Parathyroid adenoma (tissue), 2 donors: Measurements from ENCODE around the gene SSR4.

Experiments
- H2AFZ ChIP-seq: fragments of 300-600 bp; sonication (generic); one replicate; pipeline ENCODE4 v1.7.0; 2017; ENCODE audit warnings: antibody characterized with exemption, mild to moderate bottlenecking
- H3K27ac ChIP-seq: fragments of 300-600 bp; sonication (generic); one replicate; pipeline ENCODE4 v1.7.0; 2017
- H3K27me3 ChIP-seq: fragments of 300-600 bp; sonication (generic); one replicate; pipeline ENCODE4 v1.7.0; 2017; ENCODE audit warnings: low read length; ENCODE audit not compliant: control insufficient read depth, insufficient read depth
- H3K36me3 ChIP-seq: fragments of 300-600 bp; sonication (generic); one replicate; pipeline ENCODE4 v1.7.0; 2017; ENCODE audit warnings: low read length; ENCODE audit not compliant: control insufficient read depth, insufficient read depth
- H3K4me1 ChIP-seq: fragments of 300-600 bp; sonication (generic); one replicate; pipeline ENCODE4 v1.7.0; 2017; ENCODE audit warnings: control low read depth
- H3K4me2 ChIP-seq: fragments of 300-600 bp; sonication (generic); one replicate; pipeline ENCODE4 v1.7.0; 2017; ENCODE audit warnings: low read length
- H3K4me3 ChIP-seq: fragments of 300-600 bp; sonication (generic); one replicate; pipeline ENCODE4 v1.7.0; 2017; ENCODE audit warnings: low read depth, low read length
- H3K79me2 ChIP-seq: fragments of 300-600 bp; sonication (generic); one replicate; pipeline ENCODE4 v1.7.0; 2017; ENCODE audit warnings: control low read depth
- H3K9ac ChIP-seq: fragments of 300-600 bp; sonication (generic); one replicate; pipeline ENCODE4 v1.7.0; 2017; ENCODE audit warnings: mild to moderate bottlenecking
- H3K9me3 ChIP-seq: fragments of 300-600 bp; sonication (generic); one replicate; pipeline ENCODE4 v1.7.0; 2017; ENCODE audit warnings: low read length; ENCODE audit not compliant: control insufficient read depth
- TF ChIP-seq, protein P1 (sequence below): fragments of 300-600 bp; sonication (generic); IDR thresholded peaks from one replicate; pipeline ENCODE4 v1.7.0; 2017; ENCODE audit warnings: antibody characterized with exemption, mild to moderate bottlenecking
- donor health status: primary hyperparathyroidism.

Gene SSR4

DNA sequence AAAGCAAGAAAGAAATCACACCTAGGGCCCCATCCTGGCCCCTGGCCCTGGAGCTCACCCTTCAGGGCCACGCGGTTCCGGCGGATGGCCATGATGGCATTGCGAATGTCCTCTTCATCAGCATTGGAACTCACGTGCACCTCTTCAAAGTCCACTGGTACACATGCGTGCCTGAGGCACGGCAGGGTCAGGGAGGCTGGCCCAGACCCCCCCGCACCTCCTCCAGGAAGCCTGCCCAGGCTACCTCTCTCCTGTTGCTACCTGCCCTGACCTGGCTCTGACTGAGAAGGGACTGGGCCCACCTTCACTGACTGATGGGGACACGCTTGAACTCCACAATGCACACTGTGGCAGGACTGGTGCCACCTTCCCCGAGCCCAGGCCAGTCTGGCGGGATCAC is 4.8 kb upstream of the SSR4 start:
- TF ChIP-seq, protein P1, sequence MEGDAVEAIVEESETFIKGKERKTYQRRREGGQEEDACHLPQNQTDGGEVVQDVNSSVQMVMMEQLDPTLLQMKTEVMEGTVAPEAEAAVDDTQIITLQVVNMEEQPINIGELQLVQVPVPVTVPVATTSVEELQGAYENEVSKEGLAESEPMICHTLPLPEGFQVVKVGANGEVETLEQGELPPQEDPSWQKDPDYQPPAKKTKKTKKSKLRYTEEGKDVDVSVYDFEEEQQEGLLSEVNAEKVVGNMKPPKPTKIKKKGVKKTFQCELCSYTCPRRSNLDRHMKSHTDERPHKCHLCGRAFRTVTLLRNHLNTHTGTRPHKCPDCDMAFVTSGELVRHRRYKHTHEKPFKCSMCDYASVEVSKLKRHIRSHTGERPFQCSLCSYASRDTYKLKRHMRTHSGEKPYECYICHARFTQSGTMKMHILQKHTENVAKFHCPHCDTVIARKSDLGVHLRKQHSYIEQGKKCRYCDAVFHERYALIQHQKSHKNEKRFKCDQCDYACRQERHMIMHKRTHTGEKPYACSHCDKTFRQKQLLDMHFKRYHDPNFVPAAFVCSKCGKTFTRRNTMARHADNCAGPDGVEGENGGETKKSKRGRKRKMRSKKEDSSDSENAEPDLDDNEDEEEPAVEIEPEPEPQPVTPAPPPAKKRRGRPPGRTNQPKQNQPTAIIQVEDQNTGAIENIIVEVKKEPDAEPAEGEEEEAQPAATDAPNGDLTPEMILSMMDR = no peak
- no peak overlapping the region for H2AFZ ChIP-seq
- no peaks in the 10 kb centered on the region for H3K27me3 ChIP-seq
- H3K9ac ChIP-seq = no peak overlapping the region
- no peaks in the 10 kb centered on the region for H3K36me3 ChIP-seq
- H3K79me2 ChIP-seq = peaks cover 18% of the 10 kb centered on the region
- no peaks in the 10 kb centered on the region for H3K9me3 ChIP-seq
- H3K27ac ChIP-seq = no peak overlapping the region
- H3K4me3 ChIP-seq = no peak overlapping the region
- H3K4me2 ChIP-seq = no peak overlapping the region
- H3K4me1 ChIP-seq = no peaks in the 10 kb centered on the region

DNA sequence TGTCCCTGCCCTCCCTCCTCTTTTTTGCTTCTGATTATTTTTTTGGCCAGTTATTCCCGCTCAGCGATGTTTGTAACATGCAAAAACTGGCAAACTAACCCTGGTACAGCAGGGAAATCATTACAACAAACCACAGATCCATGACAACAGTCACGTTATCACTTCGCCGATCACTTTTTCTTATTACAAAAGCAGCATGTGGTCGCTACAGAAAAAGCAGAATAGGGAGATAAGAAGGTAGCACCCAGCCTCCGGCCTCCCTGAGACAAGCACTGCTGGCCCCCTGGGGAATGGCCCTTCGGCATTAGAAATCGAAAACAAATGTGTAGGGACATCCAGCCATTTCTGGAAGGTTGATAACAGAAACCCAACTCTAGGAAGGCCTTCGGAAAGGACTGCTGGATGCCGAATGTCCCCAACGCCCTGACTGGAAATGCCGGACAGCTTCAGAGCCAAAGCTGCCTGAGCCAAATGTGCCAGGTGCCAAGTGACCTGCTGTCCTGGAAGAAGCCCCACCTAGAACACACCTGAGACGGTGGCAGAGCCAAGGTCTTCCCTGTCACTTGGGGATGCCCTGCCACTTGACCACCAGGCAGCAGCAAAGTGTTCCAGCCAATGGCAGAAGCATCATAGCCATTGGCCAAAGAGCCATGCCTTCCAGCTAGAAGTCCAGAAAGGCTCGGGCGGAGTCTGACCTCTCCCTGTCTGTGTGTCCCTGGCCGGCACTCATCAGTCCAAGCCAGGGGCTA is 3.2 kb upstream of the SSR4 start:
- Histone ChIP-seq H3K4me2 (no peak overlapping the region), H2AFZ (no peak overlapping the region), H3K27me3 (no peaks in the 10 kb centered on the region), H3K4me3 (no peak overlapping the region), H3K36me3 (no peaks in the 10 kb centered on the region), H3K9me3 (no peaks in the 10 kb centered on the region), H3K27ac (no peak overlapping the region), H3K9ac (no peak overlapping the region), H3K4me1 (no peaks in the 10 kb centered on the region), H3K79me2 (peaks cover 18% of the 10 kb centered on the region)
- TF ChIP-seq, protein P1 = no peak

GRCh38 chrX:153792368-153792767 is 2.1 kb upstream of the SSR4 start:
- no peaks in the 10 kb centered on the region for H3K36me3 ChIP-seq
- H3K9ac ChIP-seq = no peak overlapping the region
- H3K9me3 ChIP-seq = no peaks in the 10 kb centered on the region
- H3K79me2 ChIP-seq = peaks cover 18% of the 10 kb centered on the region
- TF ChIP-seq, protein P1 = no peak
- H3K4me3 ChIP-seq = no peak overlapping the region
- no peak overlapping the region for H3K4me2 ChIP-seq
- H3K27me3 ChIP-seq = no peaks in the 10 kb centered on the region
- H2AFZ ChIP-seq = no peak overlapping the region
- H3K27ac ChIP-seq = no peak overlapping the region
- H3K4me1 ChIP-seq = no peaks in the 10 kb centered on the region

DNA sequence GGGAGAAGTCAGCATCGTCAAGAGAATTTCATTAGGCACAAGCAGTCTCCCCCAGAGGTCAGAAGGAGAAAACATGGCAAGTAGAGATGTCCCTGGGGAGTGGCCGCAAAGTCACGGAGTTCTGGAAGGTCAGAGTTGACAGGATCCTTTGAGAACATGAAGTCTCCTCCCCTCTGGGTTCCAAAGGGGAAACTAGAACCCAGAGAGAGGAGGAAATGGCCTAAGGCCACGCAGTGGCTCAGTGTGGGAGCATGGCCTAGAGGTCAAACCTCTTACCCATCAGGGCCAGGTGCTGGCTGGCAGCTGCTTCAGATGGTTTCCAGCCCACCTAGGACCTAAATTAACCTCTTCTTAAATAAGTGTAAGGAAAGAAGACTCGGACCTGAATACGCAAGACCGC is 1.2 kb upstream of the SSR4 start:
- no peaks in the 10 kb centered on the region for H3K27me3 ChIP-seq
- no peaks in the 10 kb centered on the region for H3K36me3 ChIP-seq
- peaks cover 18% of the 10 kb centered on the region for H3K79me2 ChIP-seq
- peak overlapping the region; percentile 35 for H3K9ac ChIP-seq
- no peaks in the 10 kb centered on the region for H3K4me1 ChIP-seq
- H3K9me3 ChIP-seq = no peaks in the 10 kb centered on the region
- peak overlapping the region; percentile 96 for H3K27ac ChIP-seq
- H2AFZ ChIP-seq = peak overlapping the region; percentile 83
- peak overlapping the region; percentile 83 for H3K4me3 ChIP-seq
- TF ChIP-seq, protein P1 = no peak
- peak overlapping the region; percentile 81 for H3K4me2 ChIP-seq
